Mammary epithelial cell (primary cell): Measurements from ENCODE around the gene IQGAP3.

Experiments used
- CTCF ChIP-seq, 2 donors: IDR thresholded peaks in 1 of 2; conservative IDR thresholded peaks in 1 of 2; 2 replicates each; pipeline ENCODE4 v1.5.1; 2011 to 2012; ENCODE audit warnings: inconsistent platforms in 2 of 2, low read length in 2 of 2, mild to moderate bottlenecking in 2 of 2, control low read depth in 1 of 2, low read depth in 1 of 2; ENCODE audit not compliant: insufficient read depth in 1 of 2; ENCODE audit errors: extremely low read depth in 1 of 2
- EZH2 ChIP-seq: IDR thresholded peaks from 2 replicates; pipeline ENCODE4 v1.6.1; 2012; ENCODE audit warnings: low read length, inconsistent platforms, borderline replicate concordance

GRCh38 chr1:156598125-156598524, 25.8 kb upstream of the IQGAP3 start:
- TF ChIP-seq CTCF (conservative IDR thresholded peaks at IDR 0.05 in 1 of 2, IDR thresholded peaks at IDR 0.05 in 1 of 2; ENCODE audit: extremely low read depth in 1 of 2, insufficient read depth in 1 of 2, low read depth in 1 of 2, low read length in 2 of 2) (no peak), EZH2 (no peak)
